GM12878 (cell line): ENCODE results near the gene IPP. TPM values are rescaled to one million over a fixed set of nuclear protein-coding genes. Genes with fewer than 3 reads are reported as not detected.

ENCODE experiments used
- ATAC-seq: fragments of 200-7000 bp; cut with Tn5 transposase; 3 replicates; pipeline ENCODE4 v1.9.1; 2020; ENCODE audit warnings: mild to moderate bottlenecking, moderate library complexity
- BruUV-seq: library from RNA; stranded (reverse); fragments of 400-500 nt; replicated peaks from 2 replicates; lab custom pipeline; 2021; lab: Mats Ljungman, UMichigan
- CTCF ChIA-PET: fragments of 300-600 bp; sonication (Branson Sonifier 250); formaldehyde crosslinking; extraction: SDS; loops from one replicate; lab custom pipeline; 2021; ENCODE audit warnings: inconsistent platforms; lab: Yijun Ruan, JAX
- POLR2A ChIA-PET: fragments of 350-600 bp; formaldehyde crosslinking; extraction: SDS; loops from one replicate; lab custom pipeline; 2021; ENCODE audit warnings: inconsistent platforms; lab: Charles Lee
- RAD21 ChIA-PET: fragments of 300-600 bp; sonication (Branson Sonifier 250); formaldehyde crosslinking; loops from one replicate; lab custom pipeline; 2023; ENCODE audit warnings: antibody characterized with exemption; ENCODE audit not compliant: unreplicated experiment; lab: Charles Lee
- SMC1A ChIA-PET: fragments of 300-600 bp; sonication (Branson Sonifier 250); formaldehyde crosslinking; loops from one replicate; lab custom pipeline; 2023; ENCODE audit not compliant: unreplicated experiment, uncharacterized antibody; lab: Charles Lee
- DNase-seq: peaks from one replicate; pipeline ENCODE4 v3.0.0-alpha.2; 2011; ENCODE audit warnings: low read depth, low spot score
- FAIRE-seq: peaks from 3 replicates; lab custom pipeline; 2011; peaks lifted over from hg19 to GRCh38; lab: Jason Lieb, UNC
- H2AFZ ChIP-seq: 2 replicates; pipeline ENCODE4 v1.6.0; 2011; ENCODE audit warnings: low read depth, low read length, control low read depth; ENCODE audit not compliant: control insufficient read depth
- H3K27ac ChIP-seq: 2 replicates; pipeline ENCODE4 v1.5.1; 2011; ENCODE audit warnings: control low read depth; ENCODE audit not compliant: control insufficient read depth, insufficient read depth
- H3K27me3 ChIP-seq, 2 experiments: replicated peaks in 1 of 2; 2 replicates each; pipeline versions ENCODE4 v1.6.0 to v1.6.1; 2011; ENCODE audit warnings: low read length in 1 of 2; ENCODE audit not compliant: control insufficient read depth in 2 of 2, insufficient read depth in 2 of 2
- H3K36me3 ChIP-seq, 2 experiments: 2 replicates each; pipeline ENCODE4 v1.5.1; 2011; ENCODE audit warnings: low read length in 1 of 2; ENCODE audit not compliant: control insufficient read depth in 2 of 2, insufficient read depth in 2 of 2
- H3K4me1 ChIP-seq: 2 replicates; pipeline ENCODE4 v1.6.1; 2011; ENCODE audit warnings: mild to moderate bottlenecking, low read length, moderate library complexity, mixed read lengths; ENCODE audit not compliant: control insufficient read depth, insufficient read depth
- H3K4me2 ChIP-seq: 2 replicates; pipeline ENCODE4 v1.6.0; 2011; ENCODE audit warnings: control low read depth; ENCODE audit not compliant: control insufficient read depth, insufficient read depth
- H3K4me3 ChIP-seq: fragments of 200-600 bp; sonication (generic); 2 replicates; pipeline ENCODE4 v1.5.1; 2016
- H3K79me2 ChIP-seq: 2 replicates; pipeline ENCODE4 v1.6.0; 2011; ENCODE audit warnings: low read length; ENCODE audit not compliant: control insufficient read depth, insufficient read depth
- H3K9ac ChIP-seq: 2 replicates; pipeline ENCODE4 v1.8.0; 2011; ENCODE audit warnings: low read length, control low read depth, mixed read lengths; ENCODE audit not compliant: control insufficient read depth, insufficient read depth
- H3K9me3 ChIP-seq: replicated peaks from 3 replicates; pipeline ENCODE4 v1.5.1; 2011; ENCODE audit warnings: mild to moderate bottlenecking, low read length; ENCODE audit not compliant: control insufficient read depth, insufficient read depth
- H4K20me1 ChIP-seq: 2 replicates; pipeline ENCODE4 v1.6.0; 2011; ENCODE audit not compliant: control insufficient read depth, insufficient read depth
- EP300 ChIP-seq, 2 experiments: fragments of 150-350 bp in 1 of 2; IDR thresholded peaks; 2 replicates each; pipeline ENCODE4 v1.6.1; 2011 to 2012; ENCODE audit warnings: low read depth in 2 of 2, low read length in 2 of 2, borderline replicate concordance in 1 of 2, improper control_type of control experiment in 1 of 2, inconsistent platforms in 1 of 2; ENCODE audit not compliant: control insufficient read depth in 1 of 2
- FOXK2 ChIP-seq: fragments of 450-650 bp; IDR thresholded peaks from 2 replicates; pipeline ENCODE4 v1.6.1; 2017; ENCODE audit warnings: mild to moderate bottlenecking, moderate library complexity
- IKZF2 ChIP-seq, 2 experiments: fragments of 450-650 bp; IDR thresholded peaks; 2 replicates each; pipeline ENCODE4 v1.6.1; 2017; ENCODE audit warnings: mild to moderate bottlenecking in 2 of 2, moderate library complexity in 2 of 2
- JUNB ChIP-seq: IDR thresholded peaks from 2 replicates; pipeline ENCODE4 v1.6.1; 2016; ENCODE audit warnings: antibody characterized with exemption, mild to moderate bottlenecking
- MAX ChIP-seq: IDR thresholded peaks from 2 replicates; pipeline ENCODE4 v1.6.1; 2012; ENCODE audit warnings: low read depth, low read length, improper control_type of control experiment
- MEF2A ChIP-seq: IDR thresholded peaks from 2 replicates; pipeline ENCODE4 v1.6.1; 2011; ENCODE audit warnings: low read depth, mild to moderate bottlenecking, low read length, moderate library complexity; ENCODE audit not compliant: insufficient read depth
- MLLT1 ChIP-seq: fragments of 450-650 bp; IDR thresholded peaks from 2 replicates; pipeline ENCODE4 v1.6.1; 2016; ENCODE audit warnings: mild to moderate bottlenecking
- NFIC ChIP-seq: IDR thresholded peaks from 2 replicates; pipeline ENCODE4 v1.6.1; 2012; ENCODE audit warnings: low read depth, mild to moderate bottlenecking, inconsistent platforms, low read length, moderate library complexity
- NFYA ChIP-seq: IDR thresholded peaks from 2 replicates; pipeline ENCODE4 v1.6.1; 2011; ENCODE audit warnings: low read depth, mild to moderate bottlenecking, low read length, improper control_type of control experiment, borderline replicate concordance
- RUNX3 ChIP-seq: IDR thresholded peaks from 2 replicates; pipeline ENCODE4 v1.6.1; 2012; ENCODE audit warnings: low read length, inconsistent platforms
- SUZ12 ChIP-seq: fragments of 200-600 bp; sonication (generic); IDR thresholded peaks from one replicate; pipeline ENCODE4 v1.6.1; 2018; ENCODE audit warnings: antibody characterized with exemption, mild to moderate bottlenecking; ENCODE audit not compliant: unreplicated experiment
- ZNF217 ChIP-seq: fragments of 450-650 bp; IDR thresholded peaks from 2 replicates; pipeline ENCODE4 v1.6.1; 2017; ENCODE audit warnings: antibody characterized with exemption, mild to moderate bottlenecking
- ZNF274 ChIP-seq: IDR thresholded peaks from one replicate; pipeline ENCODE4 v1.8.0; 2011; ENCODE audit not compliant: insufficient read length, insufficient read depth
- ZNF622 ChIP-seq: fragments of 450-650 bp; IDR thresholded peaks from 2 replicates; pipeline ENCODE4 v1.6.1; 2017; ENCODE audit warnings: mild to moderate bottlenecking, inconsistent platforms
- WGBS: methylation state at CpG from one replicate; pipeline ENCODE4 v1.1.6; 2016; ENCODE audit warnings: low lambda C conversion rate; ENCODE audit not compliant: insufficient replicate concordance, insufficient coverage; ENCODE audit errors: missing lambda C conversion rate; 5-methylcytosine and 5-hydroxymethylcytosine counted together
- in situ Hi-C: fragments of 300-500 bp; cut with MboI; formaldehyde crosslinking; loops from 9 replicates; pipeline ENCODE4 v1.14.3; 2018; ENCODE audit warnings: mixed read lengths
- intact Hi-C: fragments of 100-400 bp; cut with micrococcal nuclease; formaldehyde crosslinking; loops from one replicate; pipeline ENCODE4 v1.14.2; 2022; ENCODE audit not compliant: unreplicated experiment
- polyA plus RNA-seq, 11 experiments: library from polyadenylated mRNA; depleted of rRNA in 4 of 11; unstranded in 6 of 11; stranded (reverse) in 5 of 11; fragments of >200 nt; fragmentation: Nextera tagmentation in 4 of 11; fragmentation: Illumina TruSeq in 1 of 11; extraction: Ambion mirVana in 4 of 11; extraction: Trizol in 1 of 11; gene quantifications; 1 replicate in 1 of 11; 2 replicates in 10 of 11; pipeline versions ENCODE4 v1.2.1 to v1.2.3, GENCODE V29; 2011 to 2016; ENCODE audit warnings: inconsistent platforms in 2 of 11, missing spikeins in 2 of 11, low read depth in 1 of 11
- total RNA-seq, 4 experiments: library from RNA; depleted of rRNA in 3 of 4; stranded (reverse); fragments of >200 nt in 3 of 4; fragmentation: Illumina TruSeq in 1 of 4; extraction: Trizol in 1 of 4; gene quantifications; 2 replicates each; pipeline versions ENCODE4 v1.2.1 to v1.2.3, GENCODE V29; 2013 to 2021

IPP gene
- total and polyA plus RNA-seq, 10 of the 15 experiments (the other 5 are each of a cell fraction or from before 2014, with no cell fraction given), result 4.7 to 15.0 (median 10.4) TPM

- intact Hi-C loops, result no loop called here
- ChIA-PET POLR2A (no interaction called here), RAD21 (no interaction called here)
- H3K27me3 ChIP-seq, result no peaks in the 10 kb centered on the region
- H3K27ac ChIP-seq, result no peak overlapping the region
- no peak for DNase-seq
- TF ChIP-seq MLLT1 (no peak), ZNF622 (no peak), SUZ12 (no peak), NFYA (no peak), EP300 (IDR thresholded peaks at IDR 0.05; ENCODE audit: borderline replicate concordance in 1 of 2, control insufficient read depth in 1 of 2, low read depth in 2 of 2, low read length in 2 of 2) (no peak), NFIC (peak; percentile 74; the same call in 1 of the 2 replicates), RUNX3 (peak; percentile 52; the same call in 1 of the 2 replicates), JUNB (peak; percentile 61), MAX (no peak), ZNF217 (no peak), IKZF2 (IDR thresholded peaks at IDR 0.05) (no peak), MEF2A (0 out of 2 replicates have a peak, but pooled peaks have one; percentile 11), ZNF274 (no peak), FOXK2 (no peak)
- TF ChIP-seq, all 136 proteins: peak for 4
- ChIA-PET SMC1A (interaction anchor here (1.2 to 2.0 kb wide), 3 partner anchors 10 to 75 kb away, joined by 3 to 13 read pairs (median 5); no protein-coding TSS in a partner anchor), CTCF (interaction anchor here (0.5 kb wide), 1 partner anchor 41 kb away, joined by 3 read pairs; no protein-coding TSS in a partner anchor)
- FAIRE-seq (no peak), ATAC-seq (no peak)
- Histone ChIP-seq H2AFZ (no peak overlapping the region), H4K20me1 (no peaks in the 10 kb centered on the region), H3K36me3 (peaks cover 23 to 62% of the 10 kb centered on the region in 2 experiments), H3K9me3 (no peaks in the 10 kb centered on the region), H3K79me2 (no peaks in the 10 kb centered on the region; the same call in 1 of the 2 replicates), H3K4me2 (no peak overlapping the region), H3K4me1 (no peaks in the 10 kb centered on the region), H3K9ac (no peak overlapping the region), H3K4me3 (no peak overlapping the region)
- 61% methylated on average over 12 of the region's 12 CpGs for WGBS
- in situ Hi-C loops, result no loop called here
- TSS peak; percentile 14 for BruUV-seq
These were observed 95.7 kb downstream of the IPP start for GRCh38 chr1:45654540-45655280.

Other genes with a start within 250 kb of the IPP start
- 822 and 988 TPM in 2 replicates for gene PRDX1, start 228.8 kb downstream of the IPP start, total RNA-seq (2014; rRNA removed)
- 779 and 790 TPM in 2 replicates for gene PRDX1, start 228.8 kb downstream of the IPP start, total RNA-seq (2014; rRNA removed; fragmentation: Illumina TruSeq; extraction: Trizol)
- gene PRDX1, start 228.8 kb downstream of the IPP start, total RNA-seq (2021), result 630 and 659 TPM in 2 replicates
- gene PRDX1, start 228.8 kb downstream of the IPP start, polyA plus RNA-seq (2011; rRNA removed), result 784 and 883 TPM in 2 replicates
- gene PRDX1, start 228.8 kb downstream of the IPP start, polyA plus RNA-seq (2014; fragmentation: Illumina TruSeq; extraction: Trizol), result 752 and 883 TPM in 2 replicates
- 1,000 to 10,000 TPM; 1,264 to 1,775 TPM for gene PRDX1, start 228.8 kb downstream of the IPP start, polyA plus RNA-seq (2014; fragmentation: Nextera tagmentation; extraction: Ambion mirVana)
- 763 and 801 TPM in 2 replicates for gene PRDX1, start 228.8 kb downstream of the IPP start, polyA plus RNA-seq (2014; rRNA removed)
- 1,000 to 10,000 TPM; 1,223 to 1,315 TPM for gene PRDX1, start 228.8 kb downstream of the IPP start, polyA plus RNA-seq (2016; fragmentation: Nextera tagmentation; extraction: Ambion mirVana)
- gene AKR1A1, start 199.8 kb downstream of the IPP start, total RNA-seq (2014; rRNA removed), result 208 and 209 TPM in 2 replicates
- 187 and 189 TPM in 2 replicates for gene AKR1A1, start 199.8 kb downstream of the IPP start, total RNA-seq (2014; rRNA removed; fragmentation: Illumina TruSeq; extraction: Trizol)
- 259 and 260 TPM in 2 replicates for gene AKR1A1, start 199.8 kb downstream of the IPP start, total RNA-seq (2021)
- 243 and 335 TPM in 2 replicates for gene AKR1A1, start 199.8 kb downstream of the IPP start, polyA plus RNA-seq (2011; rRNA removed)
- 182 and 222 TPM in 2 replicates for gene AKR1A1, start 199.8 kb downstream of the IPP start, polyA plus RNA-seq (2014; fragmentation: Illumina TruSeq; extraction: Trizol)
- 100 to 1,000 TPM; 199 to 200 TPM for gene AKR1A1, start 199.8 kb downstream of the IPP start, polyA plus RNA-seq (2014; fragmentation: Nextera tagmentation; extraction: Ambion mirVana)
- gene AKR1A1, start 199.8 kb downstream of the IPP start, polyA plus RNA-seq (2014; rRNA removed), result 253 and 265 TPM in 2 replicates
- gene AKR1A1, start 199.8 kb downstream of the IPP start, polyA plus RNA-seq (2016; fragmentation: Nextera tagmentation; extraction: Ambion mirVana), result 100 to 1,000 TPM; 309 to 334 TPM
- gene NASP, start 166.6 kb downstream of the IPP start, total RNA-seq (2014; rRNA removed), result 177 and 183 TPM in 2 replicates
- gene NASP, start 166.6 kb downstream of the IPP start, total RNA-seq (2014; rRNA removed; fragmentation: Illumina TruSeq; extraction: Trizol), result 276 and 278 TPM in 2 replicates
- gene NASP, start 166.6 kb downstream of the IPP start, total RNA-seq (2021), result 180 and 184 TPM in 2 replicates
- gene NASP, start 166.6 kb downstream of the IPP start, polyA plus RNA-seq (2011; rRNA removed), result 187 and 191 TPM in 2 replicates
- 321 and 355 TPM in 2 replicates for gene NASP, start 166.6 kb downstream of the IPP start, polyA plus RNA-seq (2014; fragmentation: Illumina TruSeq; extraction: Trizol)
- gene NASP, start 166.6 kb downstream of the IPP start, polyA plus RNA-seq (2014; fragmentation: Nextera tagmentation; extraction: Ambion mirVana), result 100 to 1,000 TPM; 111 to 175 TPM
- 195 and 220 TPM in 2 replicates for gene NASP, start 166.6 kb downstream of the IPP start, polyA plus RNA-seq (2014; rRNA removed)
- 100 to 1,000 TPM; 234 to 238 TPM for gene NASP, start 166.6 kb downstream of the IPP start, polyA plus RNA-seq (2016; fragmentation: Nextera tagmentation; extraction: Ambion mirVana)
- gene CCDC17, start 126.6 kb downstream of the IPP start, total RNA-seq (2014; rRNA removed), result 1.1 and 1.8 TPM in 2 replicates
- gene CCDC17, start 126.6 kb downstream of the IPP start, total RNA-seq (2014; rRNA removed; fragmentation: Illumina TruSeq; extraction: Trizol), result 0.64 and 0.76 TPM in 2 replicates
- gene CCDC17, start 126.6 kb downstream of the IPP start, total RNA-seq (2021), result 1.7 and 1.9 TPM in 2 replicates
- 0.46 and 0.87 TPM in 2 replicates for gene CCDC17, start 126.6 kb downstream of the IPP start, polyA plus RNA-seq (2011; rRNA removed)
- 0.24 and 0.40 TPM in 2 replicates for gene CCDC17, start 126.6 kb downstream of the IPP start, polyA plus RNA-seq (2014; fragmentation: Illumina TruSeq; extraction: Trizol)
- under 1 TPM; 0.15 to 0.32 TPM for gene CCDC17, start 126.6 kb downstream of the IPP start, polyA plus RNA-seq (2014; fragmentation: Nextera tagmentation; extraction: Ambion mirVana)
- 1.2 and 1.6 TPM in 2 replicates for gene CCDC17, start 126.6 kb downstream of the IPP start, polyA plus RNA-seq (2014; rRNA removed)
- under 1 TPM; 0.16 to 0.62 TPM for gene CCDC17, start 126.6 kb downstream of the IPP start, polyA plus RNA-seq (2016; fragmentation: Nextera tagmentation; extraction: Ambion mirVana)
- gene GPBP1L1, start 64.1 kb downstream of the IPP start, total RNA-seq (2014; rRNA removed), result 76.2 and 85.0 TPM in 2 replicates
- gene GPBP1L1, start 64.1 kb downstream of the IPP start, total RNA-seq (2014; rRNA removed; fragmentation: Illumina TruSeq; extraction: Trizol), result 91.3 and 91.6 TPM in 2 replicates
- 78.9 and 80.5 TPM in 2 replicates for gene GPBP1L1, start 64.1 kb downstream of the IPP start, total RNA-seq (2021)
- 81.9 and 123 TPM in 2 replicates for gene GPBP1L1, start 64.1 kb downstream of the IPP start, polyA plus RNA-seq (2011; rRNA removed)
- gene GPBP1L1, start 64.1 kb downstream of the IPP start, polyA plus RNA-seq (2014; fragmentation: Illumina TruSeq; extraction: Trizol), result 85.5 and 122 TPM in 2 replicates
- gene GPBP1L1, start 64.1 kb downstream of the IPP start, polyA plus RNA-seq (2014; fragmentation: Nextera tagmentation; extraction: Ambion mirVana), result 10 to 100 TPM; 37.3 to 44.0 TPM
- 42.9 and 51.1 TPM in 2 replicates for gene GPBP1L1, start 64.1 kb downstream of the IPP start, polyA plus RNA-seq (2014; rRNA removed)
- 10 to 100 TPM; 83.6 to 85.6 TPM for gene GPBP1L1, start 64.1 kb downstream of the IPP start, polyA plus RNA-seq (2016; fragmentation: Nextera tagmentation; extraction: Ambion mirVana)
- 84.3 and 86.6 TPM in 2 replicates for gene TMEM69, start 62.5 kb downstream of the IPP start, total RNA-seq (2014; rRNA removed)
- 58.5 and 60.6 TPM in 2 replicates for gene TMEM69, start 62.5 kb downstream of the IPP start, total RNA-seq (2014; rRNA removed; fragmentation: Illumina TruSeq; extraction: Trizol)
- gene TMEM69, start 62.5 kb downstream of the IPP start, total RNA-seq (2021), result 39.8 and 47.2 TPM in 2 replicates
- 162 and 176 TPM in 2 replicates for gene TMEM69, start 62.5 kb downstream of the IPP start, polyA plus RNA-seq (2011; rRNA removed)
- gene TMEM69, start 62.5 kb downstream of the IPP start, polyA plus RNA-seq (2014; fragmentation: Illumina TruSeq; extraction: Trizol), result 91.0 and 111 TPM in 2 replicates
- gene TMEM69, start 62.5 kb downstream of the IPP start, polyA plus RNA-seq (2014; fragmentation: Nextera tagmentation; extraction: Ambion mirVana), result 10 to 100 TPM; 44.6 to 97.5 TPM
- 58.0 and 65.3 TPM in 2 replicates for gene TMEM69, start 62.5 kb downstream of the IPP start, polyA plus RNA-seq (2014; rRNA removed)
- gene TMEM69, start 62.5 kb downstream of the IPP start, polyA plus RNA-seq (2016; fragmentation: Nextera tagmentation; extraction: Ambion mirVana), result 100 to 1,000 TPM; 106 TPM
- gene MAST2, start 53.0 kb upstream of the IPP start, total RNA-seq (2014; rRNA removed), result 16.7 and 20.2 TPM in 2 replicates
- gene MAST2, start 53.0 kb upstream of the IPP start, total RNA-seq (2014; rRNA removed; fragmentation: Illumina TruSeq; extraction: Trizol), result 11.7 and 12.2 TPM in 2 replicates
- 25.1 and 28.7 TPM in 2 replicates for gene MAST2, start 53.0 kb upstream of the IPP start, total RNA-seq (2021)
- 8.3 and 11.3 TPM in 2 replicates for gene MAST2, start 53.0 kb upstream of the IPP start, polyA plus RNA-seq (2011; rRNA removed)
- 13.1 and 17.6 TPM in 2 replicates for gene MAST2, start 53.0 kb upstream of the IPP start, polyA plus RNA-seq (2014; fragmentation: Illumina TruSeq; extraction: Trizol)
- gene MAST2, start 53.0 kb upstream of the IPP start, polyA plus RNA-seq (2014; fragmentation: Nextera tagmentation; extraction: Ambion mirVana), result 1 to 10 TPM; 1.0 to 1.4 TPM
- gene MAST2, start 53.0 kb upstream of the IPP start, polyA plus RNA-seq (2014; rRNA removed), result 15.2 and 16.3 TPM in 2 replicates
- gene MAST2, start 53.0 kb upstream of the IPP start, polyA plus RNA-seq (2016; fragmentation: Nextera tagmentation; extraction: Ambion mirVana), result 10 to 100 TPM; 13.0 to 14.6 TPM